ENCODE measurements around the gene HAS3. TPM values are rescaled to one million over a fixed set of nuclear protein-coding genes. Genes with fewer than 3 reads are reported as not detected.

HAS3 gene
- polyA plus RNA-seq, 1 of the 3 experiments (the other 2 are of a cell fraction), result 38.7 TPM

DNA sequence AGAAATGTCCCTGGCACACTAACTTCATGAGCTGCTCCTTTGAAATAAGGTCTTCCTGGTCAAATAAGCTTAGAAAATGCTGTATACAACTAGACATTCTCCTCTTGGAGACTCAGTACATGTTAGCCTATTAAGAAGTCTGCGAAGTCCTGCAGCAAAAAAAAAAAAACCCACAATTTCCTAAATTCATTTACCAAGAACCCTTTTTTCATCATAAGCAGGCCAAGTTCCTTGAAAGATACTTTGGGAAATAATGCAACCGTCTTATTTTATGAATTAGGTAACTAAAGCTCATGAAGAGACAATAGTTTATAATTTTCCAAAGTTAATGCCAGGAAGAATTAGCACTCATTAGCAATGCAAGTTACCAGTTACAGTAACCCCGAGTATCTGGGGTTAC is 49.0 kb upstream of the HAS3 start:
- Histone ChIP-seq H2AFZ (ENCODE audit: low read depth) (no peak overlapping the region), H3K36me3 (replicated peaks in 1 of 2; ENCODE audit: control insufficient read depth in 1 of 2, insufficient read depth in 2 of 2, low read length in 1 of 2) (no peaks in the 10 kb centered on the region), H3K4me2 (no peak overlapping the region), H3K4me1 (ENCODE audit: control insufficient read depth in 1 of 2, insufficient read depth in 2 of 2, low read depth in 1 of 2, low read length in 1 of 2) (peaks cover 2 to 6% of the 10 kb centered on the region in 2 experiments; a peak in 3 of 4 replicates), H3K4me3 (ENCODE audit: low read depth in 2 of 2, low read length in 1 of 2) (no peak overlapping the region), H3K27ac (ENCODE audit: low read depth in 2 of 2, low read length in 1 of 2) (peak overlapping the region in 1 of 2 experiments; percentile 90; a peak in 2 of 4 replicates), H3K79me2 (ENCODE audit: insufficient read depth) (no peaks in the 10 kb centered on the region), H3F3A (replicated peaks; ENCODE audit: insufficient read depth) (peaks cover 32% of the 10 kb centered on the region), H3K9ac (no peak overlapping the region), H4K20me1 (ENCODE audit: insufficient read depth) (no peaks in the 10 kb centered on the region), H3K27me3 (ENCODE audit: insufficient read depth) (no peaks in the 10 kb centered on the region), H3K9me3 (no peaks in the 10 kb centered on the region), H3K9me2 (no peaks in the 10 kb centered on the region)
- POLR2A ChIA-PET, result no interaction called here
- CTCF ChIA-PET, result interaction anchor here (0.8 to 1.2 kb wide), 2 partner anchors 68 to 148 kb away, joined by 3 read pairs; no protein-coding TSS in a partner anchor
- 97% methylated on average over 3 of the region's 3 CpGs for WGBS (ENCODE audit: low lambda C conversion rate)
- no peak for DNase-seq
- TF ChIP-seq FOSL2 (IDR thresholded peaks at IDR 0.05; ENCODE audit: borderline replicate concordance, low read depth), result no peak
- TF ChIP-seq RCOR1 (IDR thresholded peaks at IDR 0.05; ENCODE audit: low read length), result no peak

- peak; percentile 25 for DNase-seq
- Histone ChIP-seq H3K4me2 (peak overlapping the region; percentile 45), H3K27ac (ENCODE audit: low read depth in 2 of 2, low read length in 1 of 2) (peak overlapping the region; percentile 40 to 90; a peak in 3 of 4 replicates), H3K36me3 (replicated peaks in 1 of 2; ENCODE audit: control insufficient read depth in 1 of 2, insufficient read depth in 2 of 2, low read length in 1 of 2) (no peaks in the 10 kb centered on the region), H3K9ac (peak overlapping the region; percentile 33), H3K4me3 (ENCODE audit: low read depth in 2 of 2, low read length in 1 of 2) (0 out of 4 replicates have a peak overlapping the region, but pooled peaks of 1 of the 2 experiments have one; percentile 1), H2AFZ (ENCODE audit: low read depth) (no peak overlapping the region), H3K27me3 (ENCODE audit: insufficient read depth) (no peaks in the 10 kb centered on the region), H3K79me2 (ENCODE audit: insufficient read depth) (no peaks in the 10 kb centered on the region), H4K20me1 (ENCODE audit: insufficient read depth) (no peaks in the 10 kb centered on the region), H3F3A (replicated peaks; ENCODE audit: insufficient read depth) (peaks cover 32% of the 10 kb centered on the region), H3K9me3 (no peaks in the 10 kb centered on the region), H3K9me2 (no peaks in the 10 kb centered on the region), H3K4me1 (ENCODE audit: control insufficient read depth in 1 of 2, insufficient read depth in 2 of 2, low read depth in 1 of 2, low read length in 1 of 2) (peaks cover 2 to 6% of the 10 kb centered on the region in 2 experiments; a peak in 3 of 4 replicates)
- ChIA-PET CTCF (interaction anchor here (1.5 kb wide), 1 partner anchor 9 kb away, joined by 5 read pairs; no protein-coding TSS in a partner anchor), POLR2A (interaction anchor here (0.5 kb wide), 1 partner anchor 120 kb away, joined by 3 read pairs; no protein-coding TSS in a partner anchor)
- 32% methylated on average over 11 of the region's 11 CpGs for WGBS (ENCODE audit: low lambda C conversion rate)
- TF ChIP-seq NRF1 (IDR thresholded peaks at IDR 0.05; ENCODE audit: low read depth, low read length) (no peak), RAD21 (IDR thresholded peaks at IDR 0.05; ENCODE audit: low read length) (no peak), SIN3A (IDR thresholded peaks at IDR 0.05; ENCODE audit: borderline replicate concordance, low read depth, low read length) (no peak), RXRA (IDR thresholded peaks at IDR 0.05; ENCODE audit: borderline replicate concordance, low read depth) (peak; percentile 25; the same call in 1 of the 2 replicates), POLR2AphosphoS5 (IDR thresholded peaks at IDR 0.05; ENCODE audit: low read depth, low read length) (no peak), ZBTB33 (IDR thresholded peaks at IDR 0.05; ENCODE audit: borderline replicate concordance, low read depth) (no peak), TEAD4 (IDR thresholded peaks at IDR 0.05; ENCODE audit: borderline replicate concordance, insufficient read depth) (0 out of 2 replicates have a peak, but pooled peaks have one; percentile 38), RFX5 (IDR thresholded peaks at IDR 0.05; ENCODE audit: low read length) (no peak), FOXJ3 (CRISPR knock-in tag; IDR thresholded peaks at IDR 0.05) (no peak), GABPA (IDR thresholded peaks at IDR 0.05; ENCODE audit: low read depth) (no peak), TCF12 (IDR thresholded peaks at IDR 0.05) (peak; percentile 63), EP300 (IDR thresholded peaks at IDR 0.05; ENCODE audit: borderline replicate concordance in 1 of 2, low read depth in 1 of 2, low read length in 1 of 2) (peak in 1 of 2 experiments; percentile 56; a peak in 2 of 4 replicates), GATA2 (CRISPR knock-in tag; IDR thresholded peaks at IDR 0.05) (no peak), SMC3 (IDR thresholded peaks at IDR 0.05; ENCODE audit: low read depth, low read length) (no peak), JUND (IDR thresholded peaks at IDR 0.05) (peak; percentile 77), ELF1 (IDR thresholded peaks at IDR 0.05) (no peak), EZH2phosphoT487 (IDR thresholded peaks at IDR 0.05; ENCODE audit: borderline replicate concordance, low read depth) (no peak)
- TF ChIP-seq, protein P1, sequence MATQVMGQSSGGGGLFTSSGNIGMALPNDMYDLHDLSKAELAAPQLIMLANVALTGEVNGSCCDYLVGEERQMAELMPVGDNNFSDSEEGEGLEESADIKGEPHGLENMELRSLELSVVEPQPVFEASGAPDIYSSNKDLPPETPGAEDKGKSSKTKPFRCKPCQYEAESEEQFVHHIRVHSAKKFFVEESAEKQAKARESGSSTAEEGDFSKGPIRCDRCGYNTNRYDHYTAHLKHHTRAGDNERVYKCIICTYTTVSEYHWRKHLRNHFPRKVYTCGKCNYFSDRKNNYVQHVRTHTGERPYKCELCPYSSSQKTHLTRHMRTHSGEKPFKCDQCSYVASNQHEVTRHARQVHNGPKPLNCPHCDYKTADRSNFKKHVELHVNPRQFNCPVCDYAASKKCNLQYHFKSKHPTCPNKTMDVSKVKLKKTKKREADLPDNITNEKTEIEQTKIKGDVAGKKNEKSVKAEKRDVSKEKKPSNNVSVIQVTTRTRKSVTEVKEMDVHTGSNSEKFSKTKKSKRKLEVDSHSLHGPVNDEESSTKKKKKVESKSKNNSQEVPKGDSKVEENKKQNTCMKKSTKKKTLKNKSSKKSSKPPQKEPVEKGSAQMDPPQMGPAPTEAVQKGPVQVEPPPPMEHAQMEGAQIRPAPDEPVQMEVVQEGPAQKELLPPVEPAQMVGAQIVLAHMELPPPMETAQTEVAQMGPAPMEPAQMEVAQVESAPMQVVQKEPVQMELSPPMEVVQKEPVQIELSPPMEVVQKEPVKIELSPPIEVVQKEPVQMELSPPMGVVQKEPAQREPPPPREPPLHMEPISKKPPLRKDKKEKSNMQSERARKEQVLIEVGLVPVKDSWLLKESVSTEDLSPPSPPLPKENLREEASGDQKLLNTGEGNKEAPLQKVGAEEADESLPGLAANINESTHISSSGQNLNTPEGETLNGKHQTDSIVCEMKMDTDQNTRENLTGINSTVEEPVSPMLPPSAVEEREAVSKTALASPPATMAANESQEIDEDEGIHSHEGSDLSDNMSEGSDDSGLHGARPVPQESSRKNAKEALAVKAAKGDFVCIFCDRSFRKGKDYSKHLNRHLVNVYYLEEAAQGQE (IDR thresholded peaks at IDR 0.05; ENCODE audit: low read depth, low read length), result no peak
These were observed 47.8 kb upstream of the HAS3 start for GRCh38 chr16:69057400-69058378.
